Kidney epithelial cell (primary cell): ENCODE results near the gene L3MBTL2. TPM values are rescaled to one million over a fixed set of nuclear protein-coding genes. Genes with fewer than 3 reads are reported as not detected.

Experiments used
- DNase-seq: peaks from one replicate; pipeline ENCODE4 v3.0.0-alpha.2; 2010; ENCODE audit warnings: low read depth
- H3K27me3 ChIP-seq: 2 replicates; pipeline ENCODE4 v1.6.0; 2011; ENCODE audit warnings: low read length; ENCODE audit not compliant: control insufficient read depth, insufficient read depth
- H3K36me3 ChIP-seq: 2 replicates; pipeline ENCODE4 v1.5.1; 2011; ENCODE audit warnings: low read length; ENCODE audit not compliant: control insufficient read depth, insufficient read depth
- H3K4me3 ChIP-seq: 2 replicates; pipeline ENCODE4 v1.5.1; 2011; ENCODE audit warnings: low read depth, mild to moderate bottlenecking, control low read depth, low read length
- CTCF ChIP-seq: IDR thresholded peaks from 2 replicates; pipeline ENCODE4 v1.5.1; 2011; ENCODE audit warnings: mild to moderate bottlenecking, moderate library complexity, low read length, control low read depth, inconsistent platforms; ENCODE audit not compliant: insufficient read depth, poor library complexity, severe bottlenecking
- total RNA-seq: library from RNA; depleted of rRNA; stranded (reverse); fragments of >200 nt; gene quantifications from 2 replicates; pipeline ENCODE4 v1.2.3, GENCODE V29; 2015

L3MBTL2 gene
- total RNA-seq, 1 donor from 2014 or later = 28.5 TPM

DNA sequence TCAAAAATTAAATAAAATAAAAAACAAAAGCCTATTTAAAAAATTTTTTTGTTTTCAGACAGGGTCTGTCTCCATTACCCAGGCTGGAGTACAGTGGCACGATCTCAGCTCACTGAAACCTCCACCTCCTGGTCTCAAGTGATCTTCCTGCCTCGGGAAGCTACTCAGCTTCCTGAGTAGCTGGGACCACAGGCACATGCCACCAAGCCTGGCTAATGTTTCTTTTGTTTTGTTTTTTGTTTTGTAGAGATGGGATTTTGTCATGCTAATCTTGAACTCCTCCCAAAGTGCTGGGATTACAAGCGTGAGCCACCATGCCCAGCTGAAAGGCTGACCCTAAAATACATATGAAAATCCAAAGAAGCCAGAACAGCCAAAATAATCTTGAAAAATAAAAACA, 20.4 kb upstream of the L3MBTL2 start:
- H3K4me3 ChIP-seq = no peak overlapping the region
- no peaks in the 10 kb centered on the region for H3K27me3 ChIP-seq
- DNase-seq = no peak
- H3K36me3 ChIP-seq = no peaks in the 10 kb centered on the region
- no peak for TF ChIP-seq CTCF

DNA sequence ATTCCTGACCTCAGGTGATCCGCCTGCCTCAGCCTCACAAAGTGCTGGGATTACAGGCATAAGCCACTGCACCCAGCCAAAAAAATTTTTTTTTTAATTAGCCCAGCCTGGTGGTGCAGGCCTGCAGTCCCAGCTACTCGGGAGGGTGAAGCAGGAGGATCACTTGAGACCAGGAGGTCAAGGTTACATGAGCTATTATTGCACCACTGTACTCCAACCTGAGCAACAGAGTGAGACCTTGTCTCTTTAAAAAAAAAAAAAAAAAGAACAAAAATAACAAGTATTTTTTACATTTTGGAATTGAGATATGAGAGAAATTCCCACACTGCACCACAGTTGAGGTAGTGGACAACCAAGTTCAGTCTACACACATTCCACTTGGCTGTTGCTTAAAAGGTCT, 13.6 kb upstream of the L3MBTL2 start:
- DNase-seq = no peak

GRCh38 chr22:41193829-41194228, 11.3 kb upstream of the L3MBTL2 start:
- Histone ChIP-seq H3K36me3 (no peaks in the 10 kb centered on the region), H3K4me3 (no peak overlapping the region), H3K27me3 (peaks cover 7% of the 10 kb centered on the region)
- DNase-seq = no peak
- TF ChIP-seq CTCF = no peak

More for the DNA sequence above, 13.6 kb upstream of the L3MBTL2 start:
- no peak for TF ChIP-seq CTCF
- no peaks in the 10 kb centered on the region for H3K36me3 ChIP-seq
- H3K4me3 ChIP-seq = no peak overlapping the region
- no peaks in the 10 kb centered on the region for H3K27me3 ChIP-seq

DNA sequence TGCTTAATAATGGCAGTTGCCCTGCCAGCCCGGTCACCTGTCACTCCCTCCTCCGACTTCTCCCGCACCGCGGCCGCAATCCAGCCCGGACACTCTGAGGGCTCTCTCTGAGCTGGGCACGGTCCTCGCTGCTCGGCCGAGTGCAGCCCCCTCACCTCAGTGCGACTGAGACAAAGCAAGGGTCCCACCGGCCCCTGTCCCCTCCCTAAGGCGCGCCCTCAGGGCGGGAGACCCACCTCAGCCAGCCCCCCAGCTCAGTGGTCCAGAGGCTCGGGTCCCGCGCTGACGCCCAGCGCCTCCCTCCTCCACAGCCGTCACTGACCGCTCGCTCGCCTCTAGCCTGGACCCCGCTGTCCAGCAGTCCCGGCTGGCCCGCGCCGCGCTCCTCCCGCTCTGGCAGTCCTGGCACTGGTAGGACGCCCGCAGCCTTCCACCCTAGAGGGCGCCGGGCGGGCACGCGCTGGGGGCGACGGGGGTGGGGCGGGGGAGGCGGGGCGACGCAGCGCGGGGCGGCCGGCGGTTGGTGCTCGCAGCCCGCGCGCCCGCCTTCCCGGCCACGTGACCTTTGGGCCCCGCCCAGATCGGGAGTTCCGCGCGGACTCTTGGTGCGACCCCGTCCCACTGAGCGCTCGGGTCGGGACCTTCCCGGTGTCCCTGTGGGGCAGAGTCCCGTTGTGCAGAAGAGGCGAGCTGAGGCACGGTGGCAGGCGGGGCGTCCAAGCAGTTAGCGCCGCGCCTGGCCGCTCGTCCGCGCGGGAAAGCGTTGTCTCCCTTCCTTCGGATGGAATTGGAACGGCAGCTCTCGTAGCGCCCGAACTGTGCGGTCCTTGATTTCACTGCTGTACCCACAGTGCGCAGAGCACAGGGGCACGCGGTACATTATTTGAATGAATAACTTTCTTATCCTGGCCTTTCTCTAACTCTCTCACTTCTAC, 7.8 kb upstream of the L3MBTL2 start:
- no peak for DNase-seq
- TF ChIP-seq CTCF = no peak
- peaks cover 7% of the 10 kb centered on the region for H3K27me3 ChIP-seq
- H3K4me3 ChIP-seq = peak overlapping the region; percentile 65
- no peaks in the 10 kb centered on the region for H3K36me3 ChIP-seq

DNA sequence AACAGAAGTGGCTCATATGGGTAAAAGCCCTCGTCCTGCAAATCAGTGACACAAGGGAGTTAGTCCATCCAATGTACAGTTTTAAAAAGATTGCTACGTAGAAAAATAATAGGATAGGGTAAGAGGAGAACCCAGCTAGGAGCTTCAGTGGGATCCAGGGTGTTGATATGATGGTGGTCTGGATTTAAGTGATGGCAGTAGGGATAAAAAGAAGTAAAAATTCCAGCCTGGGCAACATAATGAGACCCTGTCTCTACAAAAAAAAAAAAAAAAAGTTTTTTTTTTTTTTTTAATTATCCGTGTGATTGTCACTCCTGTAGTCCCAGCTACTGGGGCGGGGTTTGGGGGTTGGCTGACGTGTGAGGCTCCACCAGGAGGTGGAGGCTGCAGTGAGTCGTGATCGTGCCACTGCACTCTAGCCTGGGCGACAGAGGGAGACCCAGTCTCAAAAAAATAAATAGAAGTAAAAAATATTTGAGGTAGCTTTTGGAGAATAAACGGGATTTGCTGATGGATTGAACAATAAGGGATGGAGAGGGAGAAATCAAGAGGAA, 7.0 kb upstream of the L3MBTL2 start:
- Histone ChIP-seq H3K27me3 (peaks cover 7% of the 10 kb centered on the region), H3K4me3 (peak overlapping the region; percentile 65), H3K36me3 (no peaks in the 10 kb centered on the region)
- no peak for DNase-seq
- no peak for TF ChIP-seq CTCF
